ENCODE measurements around the gene DDC.
"Not testable (repeated sequence)": the region's sequence is repeated elsewhere in the genome, so short reads cannot be mapped to it uniquely, and the experiment has no call there.

DDC gene

GRCh38 chr7:50587737-50588136, 22.5 kb upstream of the DDC start:
- no peak for DNase-seq

- DNase-seq = no peak
These were observed 19.7 kb upstream of the DDC start for GRCh38 chr7:50584793-50585408.

- no peak for DNase-seq
These were observed 19.2 kb upstream of the DDC start for GRCh38 chr7:50584386-50584785.

GRCh38 chr7:50583295-50583694, 18.1 kb upstream of the DDC start:
- not testable (repeated sequence) for DNase-seq

GRCh38 chr7:50582271-50582670, 17.1 kb upstream of the DDC start:
- DNase-seq = not testable (repeated sequence)

- not testable (repeated sequence) for DNase-seq
These were observed 15.5 kb upstream of the DDC start for GRCh38 chr7:50580666-50581065.

- DNase-seq = no peak
These were observed 14.9 kb upstream of the DDC start for GRCh38 chr7:50580057-50580456.

- not testable (repeated sequence) for DNase-seq
These were observed 12.9 kb upstream of the DDC start for GRCh38 chr7:50578105-50578504.

GRCh38 chr7:50577569-50577968, 12.4 kb upstream of the DDC start:
- DNase-seq = no peak

- DNase-seq = not testable (repeated sequence)
These were observed 11.2 kb upstream of the DDC start for GRCh38 chr7:50576388-50576787.

GRCh38 chr7:50567715-50568261, 2.6 kb upstream of the DDC start:
- no peak for DNase-seq

- DNase-seq = no peak
These were observed 772 bp upstream of the DDC start for GRCh38 chr7:50565977-50566376.

- no peak for DNase-seq
These were observed 333 bp upstream of the DDC start for GRCh38 chr7:50565559-50565916.

GRCh38 chr7:50564171-50564570, 1.0 kb downstream of the DDC start:
- no peak for DNase-seq

GRCh38 chr7:50562136-50562535, 3.1 kb downstream of the DDC start:
- DNase-seq = no peak

- DNase-seq = peak; percentile 8
These were observed 4.3 kb downstream of the DDC start for GRCh38 chr7:50560865-50561351.

GRCh38 chr7:50559881-50560280, 5.3 kb downstream of the DDC start:
- DNase-seq = no peak

GRCh38 chr7:50558294-50559053, 6.7 kb downstream of the DDC start:
- DNase-seq = no peak

- no peak for DNase-seq
These were observed 8.1 kb downstream of the DDC start for GRCh38 chr7:50557099-50557498.

- no peak for DNase-seq
These were observed 8.8 kb downstream of the DDC start for GRCh38 chr7:50556247-50556991.

GRCh38 chr7:50555594-50556140, 9.5 kb downstream of the DDC start:
- DNase-seq = no peak

GRCh38 chr7:50554431-50555322, 10.5 kb downstream of the DDC start:
- no peak for DNase-seq

All from NCI-H1694 treated with DMSO at 0.1 percent for 48 hours (cell line).